Ishikawa (cell line): ENCODE measurements around the gene LRRC59.

Source experiments
- CEBPB ChIP-seq: IDR thresholded peaks from 2 replicates; pipeline ENCODE4 v1.6.1; 2012
- EP300 ChIP-seq: IDR thresholded peaks from 2 replicates; pipeline ENCODE4 v1.6.1; 2012; ENCODE audit warnings: borderline replicate concordance
- FOXM1 ChIP-seq: IDR thresholded peaks from 2 replicates; pipeline ENCODE4 v1.6.1; 2012; ENCODE audit warnings: low read depth, borderline replicate concordance
- REST ChIP-seq: IDR thresholded peaks from 2 replicates; pipeline ENCODE4 v1.6.1; 2012; ENCODE audit warnings: low read depth, mild to moderate bottlenecking
- TAF1 ChIP-seq: IDR thresholded peaks from 2 replicates; pipeline ENCODE4 v1.6.1; 2012; ENCODE audit warnings: low read depth, mild to moderate bottlenecking
- YY1 ChIP-seq: IDR thresholded peaks from 2 replicates; pipeline ENCODE4 v1.6.1; 2012; ENCODE audit warnings: low read depth

DNA sequence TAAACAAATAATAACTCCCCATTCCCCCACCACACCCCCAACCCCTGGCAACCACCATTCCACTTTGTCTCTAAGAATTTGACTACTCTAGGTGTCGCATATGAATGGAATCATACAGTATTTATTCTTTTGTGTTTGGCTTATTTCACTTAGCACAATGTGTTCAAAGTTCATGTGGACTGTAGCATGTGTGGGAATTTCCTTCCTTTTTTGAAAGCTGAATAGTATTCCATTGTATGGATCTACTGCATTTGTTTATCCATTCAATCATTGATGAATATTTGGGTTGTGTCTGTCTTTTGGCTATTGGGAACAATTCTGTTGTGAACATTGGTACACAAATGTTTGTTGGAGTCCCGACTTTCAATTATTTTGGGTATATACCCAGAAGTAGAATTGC, 25.4 kb upstream of the LRRC59 start:
- TF ChIP-seq REST, result no peak
- no peak for TF ChIP-seq YY1
- no peak for TF ChIP-seq EP300
- no peak for TF ChIP-seq CEBPB
- TF ChIP-seq FOXM1, result no peak
- no peak for TF ChIP-seq TAF1
